Central memory CD8-positive, alpha-beta T cell (primary cell): ENCODE measurements around the gene ZNF514.
A peak's percentile ranks its signal among the peaks of the same experiment; 100 is the strongest.

Experiments used
- ATAC-seq: fragments of 150-1000 bp; cut with Tn5 transposase; replicated peaks from 2 replicates; pipeline ENCODE4 v1.10.0; 2022; ENCODE audit warnings: mild to moderate bottlenecking, moderate FRiP score, moderate number of reproducible peaks; ENCODE audit not compliant: poor library complexity, severe bottlenecking; ENCODE audit errors: extremely low read depth
- DNase-seq, 2 donors: peaks; one replicate each; pipeline ENCODE4 v3.0.0; 2021; ENCODE audit warnings: low spot score in 2 of 2
- H3K27ac Mint-ChIP-seq: one replicate; pipeline ENCODE4 v1.8.0; 2022; ENCODE audit warnings: low read depth, mild to moderate bottlenecking, moderate library complexity, mixed read lengths
- H3K27me3 Mint-ChIP-seq: one replicate; pipeline ENCODE4 v1.8.0; 2022; ENCODE audit warnings: mixed read lengths
- H3K36me3 Mint-ChIP-seq: one replicate; pipeline ENCODE4 v1.8.0; 2022; ENCODE audit warnings: mild to moderate bottlenecking, moderate library complexity, mixed read lengths; ENCODE audit not compliant: insufficient read depth
- H3K4me1 Mint-ChIP-seq: one replicate; pipeline ENCODE4 v1.8.0; 2022; ENCODE audit warnings: mixed read lengths
- H3K4me3 Mint-ChIP-seq: one replicate; pipeline ENCODE4 v1.8.0; 2022; ENCODE audit warnings: mild to moderate bottlenecking, moderate library complexity, mixed read lengths
- H3K9me3 Mint-ChIP-seq: one replicate; pipeline ENCODE4 v1.8.0; 2022; ENCODE audit warnings: mixed read lengths

Gene ZNF514

GRCh38 chr2:95171902-95172301 lies 12.3 kb upstream of the ZNF514 start:
- no peak overlapping the region for H3K4me3 Mint-ChIP-seq
- DNase-seq: no peak
- no peaks in the 10 kb centered on the region for H3K27me3 Mint-ChIP-seq
- peaks cover 15% of the 10 kb centered on the region for H3K4me1 Mint-ChIP-seq
- H3K9me3 Mint-ChIP-seq: no peaks in the 10 kb centered on the region
- ATAC-seq: no peak
- peaks cover 2% of the 10 kb centered on the region for H3K36me3 Mint-ChIP-seq
- no peak overlapping the region for H3K27ac Mint-ChIP-seq

GRCh38 chr2:95166065-95166763 lies 6.6 kb upstream of the ZNF514 start:
- no peaks in the 10 kb centered on the region for H3K27me3 Mint-ChIP-seq
- ATAC-seq (peak; percentile 5), DNase-seq (no peak)
- H3K27ac Mint-ChIP-seq: peak overlapping the region; percentile 99
- H3K4me1 Mint-ChIP-seq: peaks cover 34% of the 10 kb centered on the region
- peaks cover 11% of the 10 kb centered on the region for H3K36me3 Mint-ChIP-seq
- H3K4me3 Mint-ChIP-seq: peak overlapping the region; percentile 100
- H3K9me3 Mint-ChIP-seq: no peaks in the 10 kb centered on the region

- peaks cover 11% of the 10 kb centered on the region for H3K36me3 Mint-ChIP-seq
- no peaks in the 10 kb centered on the region for H3K27me3 Mint-ChIP-seq
- ATAC-seq (peak; percentile 92), DNase-seq (peak; percentile 91 to 94)
- H3K9me3 Mint-ChIP-seq: no peaks in the 10 kb centered on the region
- H3K4me1 Mint-ChIP-seq: peaks cover 34% of the 10 kb centered on the region
- peak within 1 kb of the TSS; percentile 100 for H3K4me3 Mint-ChIP-seq
- H3K27ac Mint-ChIP-seq: peak within 1 kb of the TSS; percentile 99
Measured at GRCh38 chr2:95165371-95166064, 5.9 kb upstream of the ZNF514 start, which contains the start of gene ZNF2. Gene ZNF2 (plus strand): TSS chr2:95165809. CDS start chr2:95176227, 10,418 bp downstream.

- DNase-seq (no peak), ATAC-seq (peak; percentile 21)
- Mint-ChIP-seq H3K36me3 (peaks cover 11% of the 10 kb centered on the region), H3K27ac (peak overlapping the region; percentile 99), H3K9me3 (no peaks in the 10 kb centered on the region), H3K4me3 (peak overlapping the region; percentile 100), H3K27me3 (no peaks in the 10 kb centered on the region), H3K4me1 (peaks cover 36% of the 10 kb centered on the region)
Measured at GRCh38 chr2:95165030-95165370, 5.4 kb upstream of the ZNF514 start.

- Mint-ChIP-seq H3K27me3 (no peaks in the 10 kb centered on the region), H3K9me3 (no peaks in the 10 kb centered on the region), H3K27ac (no peak overlapping the region), H3K4me1 (peaks cover 3% of the 10 kb centered on the region), H3K36me3 (peaks cover 10% of the 10 kb centered on the region), H3K4me3 (peak overlapping the region; percentile 91)
- ATAC-seq: peak; percentile 63
- peak in 1 of 2 donors; percentile 16 for DNase-seq
Measured at GRCh38 chr2:95158891-95159619, 593 bp downstream of the ZNF514 start.

GRCh38 chr2:95158441-95158840 lies 1.2 kb downstream of the ZNF514 start:
- DNase-seq: no peak

GRCh38 chr2:95149397-95149984 lies 10.2 kb downstream of the ZNF514 start:
- no peaks in the 10 kb centered on the region for H3K4me1 Mint-ChIP-seq
- DNase-seq (no peak), ATAC-seq (no peak)
- peaks cover 17% of the 10 kb centered on the region for H3K36me3 Mint-ChIP-seq
- H3K27ac Mint-ChIP-seq: no peak overlapping the region
- H3K9me3 Mint-ChIP-seq: peaks cover 51% of the 10 kb centered on the region
- no peak overlapping the region for H3K4me3 Mint-ChIP-seq
- H3K27me3 Mint-ChIP-seq: no peaks in the 10 kb centered on the region

More at GRCh38 chr2:95158441-95158840, 1.2 kb downstream of the ZNF514 start:
- Mint-ChIP-seq H3K36me3 (peaks cover 10% of the 10 kb centered on the region), H3K4me3 (peak overlapping the region; percentile 91), H3K4me1 (peaks cover 3% of the 10 kb centered on the region), H3K27ac (no peak overlapping the region), H3K27me3 (no peaks in the 10 kb centered on the region), H3K9me3 (no peaks in the 10 kb centered on the region)
- ATAC-seq: no peak

GRCh38 chr2:95143838-95144237 lies 15.8 kb downstream of the ZNF514 start:
- no peaks in the 10 kb centered on the region for H3K4me1 Mint-ChIP-seq
- ATAC-seq (no peak), DNase-seq (no peak)
- H3K27ac Mint-ChIP-seq: no peak overlapping the region
- H3K4me3 Mint-ChIP-seq: no peak overlapping the region
- peaks cover under 1% of the 10 kb centered on the region for H3K36me3 Mint-ChIP-seq
- H3K9me3 Mint-ChIP-seq: peaks cover 27% of the 10 kb centered on the region
- no peaks in the 10 kb centered on the region for H3K27me3 Mint-ChIP-seq

- no peak for ATAC-seq
- H3K27ac Mint-ChIP-seq: no peak overlapping the region
- no peaks in the 10 kb centered on the region for H3K4me1 Mint-ChIP-seq
- H3K36me3 Mint-ChIP-seq: peaks cover 2% of the 10 kb centered on the region
- DNase-seq: no peak
- H3K4me3 Mint-ChIP-seq: no peak overlapping the region
- no peaks in the 10 kb centered on the region for H3K27me3 Mint-ChIP-seq
- H3K9me3 Mint-ChIP-seq: peaks cover 18% of the 10 kb centered on the region
Measured at GRCh38 chr2:95138702-95139101, 20.9 kb downstream of the ZNF514 start.

- Mint-ChIP-seq H3K9me3 (no peaks in the 10 kb centered on the region), H3K27me3 (no peaks in the 10 kb centered on the region), H3K4me1 (peaks cover 46% of the 10 kb centered on the region), H3K27ac (peak overlapping the region; percentile 95), H3K4me3 (peak overlapping the region; percentile 97), H3K36me3 (peaks cover 9% of the 10 kb centered on the region)
- no peak for ATAC-seq
- DNase-seq: no peak
Measured at GRCh38 chr2:95122197-95122551, 37.5 kb downstream of the ZNF514 start.

GRCh38 chr2:95121407-95122196 lies 38.0 kb downstream of the ZNF514 start, which contains the start of gene MRPS5:
Gene MRPS5 (minus strand): TSS chr2:95121808. CDS start chr2:95121791, 17 bp downstream.
- H3K9me3 Mint-ChIP-seq: no peaks in the 10 kb centered on the region
- peak within 1 kb of the TSS; percentile 97 for H3K4me3 Mint-ChIP-seq
- ATAC-seq (peak; percentile 86), DNase-seq (peak; percentile 68 to 83)
- no peaks in the 10 kb centered on the region for H3K27me3 Mint-ChIP-seq
- peaks cover 12% of the 10 kb centered on the region for H3K36me3 Mint-ChIP-seq
- peak within 1 kb of the TSS; percentile 95 for H3K27ac Mint-ChIP-seq
- H3K4me1 Mint-ChIP-seq: peaks cover 46% of the 10 kb centered on the region

- H3K27ac Mint-ChIP-seq: peak overlapping the region; percentile 95
- DNase-seq: no peak
- no peak for ATAC-seq
- H3K27me3 Mint-ChIP-seq: no peaks in the 10 kb centered on the region
- H3K4me3 Mint-ChIP-seq: peak overlapping the region; percentile 97
- no peaks in the 10 kb centered on the region for H3K9me3 Mint-ChIP-seq
- peaks cover 14% of the 10 kb centered on the region for H3K36me3 Mint-ChIP-seq
- peaks cover 46% of the 10 kb centered on the region for H3K4me1 Mint-ChIP-seq
Measured at GRCh38 chr2:95121093-95121406, 38.6 kb downstream of the ZNF514 start.
